Kidney capillary endothelial cell (primary cell): Measurements from ENCODE around the gene IL16.
"Not testable (repeated sequence)": the region's sequence is repeated elsewhere in the genome, so short reads cannot be mapped to it uniquely, and the experiment has no call there.

Source experiments
- DNase-seq: peaks from one replicate; pipeline ENCODE4 v3.0.0-alpha.2; 2018; ENCODE audit warnings: low spot score

IL16 gene

GRCh38 chr15:81207987-81208386, 11.3 kb downstream of the IL16 start:
- DNase-seq = not testable (repeated sequence)

DNA sequence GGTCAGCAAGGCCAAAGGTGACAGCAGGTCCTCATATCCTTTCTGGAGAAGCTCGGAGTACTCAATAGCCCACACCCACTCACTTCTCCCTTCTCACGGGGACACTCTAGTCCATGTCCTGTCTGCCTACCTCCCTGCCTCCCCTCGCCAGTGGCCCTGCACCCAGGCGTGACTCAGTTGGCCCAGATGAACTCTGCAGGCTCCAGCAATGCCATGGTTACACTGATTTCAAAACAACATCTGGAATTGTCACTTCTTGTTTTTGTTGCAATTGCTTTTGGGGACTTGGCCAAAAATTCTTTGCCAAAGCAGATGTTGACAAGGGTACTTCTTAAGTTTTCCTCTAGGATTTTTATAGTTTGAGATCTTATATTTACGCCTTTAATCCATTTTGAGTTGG, 13.0 kb downstream of the IL16 start:
- DNase-seq = no peak

DNA sequence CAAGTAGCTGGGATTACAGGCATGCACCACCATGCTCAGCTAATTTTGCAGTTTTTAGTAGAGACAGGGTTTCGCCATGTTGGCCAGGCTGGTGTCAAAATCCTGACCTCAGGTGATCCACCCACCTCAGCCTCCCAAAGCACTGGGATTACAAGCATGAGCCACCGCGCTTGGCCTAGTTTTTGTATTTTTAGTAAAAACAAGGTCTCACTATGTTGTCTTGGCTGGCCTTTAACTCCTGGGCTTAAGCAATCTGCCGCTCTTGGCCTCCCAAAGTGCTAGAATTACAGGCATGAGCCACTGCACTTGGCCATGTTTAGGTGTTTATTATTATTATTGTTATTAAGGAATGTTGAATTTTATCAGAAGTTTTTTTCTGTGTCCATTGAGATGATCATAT, 14.7 kb downstream of the IL16 start:
- DNase-seq = no peak

DNA sequence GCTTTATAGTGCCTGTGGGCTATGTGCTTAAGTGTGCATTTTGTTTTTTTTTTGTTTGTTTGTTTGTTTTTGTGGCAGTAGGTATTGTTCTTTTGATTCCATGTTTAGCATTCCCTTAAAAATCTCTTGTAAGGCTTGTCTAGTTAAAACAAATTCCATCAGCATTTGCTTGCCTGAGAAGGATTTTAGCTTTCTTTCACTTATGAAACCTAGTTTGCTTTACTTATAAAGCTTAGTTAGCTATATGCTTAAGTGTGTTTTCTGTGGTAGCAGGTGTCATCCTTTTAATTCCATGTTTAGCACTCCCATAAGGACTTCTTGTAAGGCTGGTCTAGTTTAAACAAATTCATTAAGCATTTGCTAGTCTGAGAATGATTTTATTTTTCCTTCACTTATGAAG, 17.3 kb downstream of the IL16 start:
- DNase-seq = no peak

- no peak for DNase-seq
Observed at GRCh38 chr15:81215531-81215930, 18.9 kb downstream of the IL16 start.

DNA sequence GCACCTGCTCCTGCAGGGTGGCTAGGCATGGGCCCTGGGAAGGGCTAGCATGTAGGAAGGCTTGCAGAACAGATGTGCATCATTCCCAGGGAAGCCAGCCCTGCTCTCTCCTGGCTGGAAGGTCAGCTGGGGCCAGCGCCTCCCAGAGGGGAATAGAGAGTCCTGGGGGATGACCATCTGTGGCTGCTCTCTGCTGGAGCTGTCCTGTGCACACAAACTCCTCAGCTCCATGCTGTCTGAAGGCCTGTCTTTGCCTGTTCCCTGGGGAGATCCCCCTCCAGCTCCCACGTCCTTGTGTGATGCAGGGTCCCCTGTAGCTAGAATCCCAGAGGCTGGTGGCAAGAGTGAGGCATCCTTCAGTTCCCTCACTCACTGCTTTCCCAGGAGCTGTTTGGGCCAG, 19.3 kb downstream of the IL16 start:
- DNase-seq = no peak

- no peak for DNase-seq
Observed at GRCh38 chr15:81216422-81216821, 19.7 kb downstream of the IL16 start.

DNA sequence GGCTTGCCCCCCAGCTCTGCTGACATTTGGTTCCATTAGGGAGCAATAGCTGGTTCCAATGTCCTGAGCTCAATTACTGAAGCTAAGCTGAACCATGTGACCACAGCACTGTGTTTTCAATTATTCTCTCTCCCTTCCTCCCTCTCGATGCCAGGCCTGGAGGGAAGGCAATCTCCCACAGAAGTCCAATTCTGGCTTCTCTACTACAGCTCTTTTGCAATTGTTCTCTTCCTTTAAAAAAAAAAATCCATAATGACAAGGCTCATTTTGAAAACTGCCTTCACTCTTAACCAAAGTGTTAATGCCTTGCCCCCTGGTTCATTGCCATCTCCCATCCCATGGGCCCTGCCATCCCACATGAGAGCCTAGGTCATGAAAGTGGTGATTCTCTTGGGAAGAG, 24.8 kb downstream of the IL16 start:
- DNase-seq = no peak

- DNase-seq = no peak
Observed at GRCh38 chr15:81222007-81222406, 25.3 kb downstream of the IL16 start.

DNA sequence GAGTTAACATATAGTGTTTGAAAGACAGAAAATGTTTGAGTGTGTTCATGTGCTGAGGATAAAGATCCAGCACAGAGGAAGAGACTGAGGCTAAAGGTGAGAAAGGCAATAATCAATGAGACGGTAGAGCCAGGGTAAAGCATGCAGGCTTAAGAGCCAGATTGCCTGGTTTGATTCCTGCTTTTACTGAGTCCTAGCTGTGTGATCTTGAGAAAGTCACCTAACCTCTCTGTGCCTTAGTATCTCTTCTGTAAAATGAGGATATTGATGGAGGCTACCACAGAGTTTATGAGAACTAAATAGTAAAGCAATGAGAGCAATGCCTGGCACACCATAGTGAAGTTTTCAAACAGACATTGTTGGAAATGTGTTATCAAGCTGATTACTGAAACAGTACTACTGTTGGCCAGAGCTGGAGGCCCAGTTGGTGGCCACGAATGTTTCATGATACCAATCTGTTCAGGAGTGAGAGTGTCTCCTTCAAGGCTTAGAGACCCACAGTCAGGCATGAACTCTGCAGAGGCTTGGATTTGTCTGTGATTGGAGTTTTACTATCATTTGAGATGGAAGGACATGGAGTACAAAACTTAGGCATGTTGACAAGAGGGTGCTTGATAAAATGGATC, 26.8 kb downstream of the IL16 start:
- no peak for DNase-seq

DNA sequence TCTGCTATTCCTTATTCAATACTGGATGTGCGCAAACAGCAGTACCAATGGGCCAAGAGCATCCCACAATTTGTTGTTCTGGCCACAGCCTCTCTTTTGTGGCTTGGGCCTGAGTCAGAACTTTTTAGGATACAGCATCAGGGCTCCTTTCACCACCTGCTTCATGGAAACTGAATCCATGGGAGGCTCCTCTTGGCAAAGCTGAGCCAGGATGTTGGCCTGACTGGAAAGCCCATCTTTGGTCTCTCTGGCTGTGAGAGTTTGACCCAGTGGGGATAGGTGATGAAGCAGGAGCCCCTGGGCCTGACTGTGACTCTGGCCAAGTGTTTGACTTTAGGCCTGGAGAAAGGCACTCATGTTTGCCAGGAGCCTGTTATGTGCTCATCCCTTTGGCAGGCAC, 27.6 kb downstream of the IL16 start:
- no peak for DNase-seq

GRCh38 chr15:81225161-81225671, 28.5 kb downstream of the IL16 start:
- no peak for DNase-seq

DNA sequence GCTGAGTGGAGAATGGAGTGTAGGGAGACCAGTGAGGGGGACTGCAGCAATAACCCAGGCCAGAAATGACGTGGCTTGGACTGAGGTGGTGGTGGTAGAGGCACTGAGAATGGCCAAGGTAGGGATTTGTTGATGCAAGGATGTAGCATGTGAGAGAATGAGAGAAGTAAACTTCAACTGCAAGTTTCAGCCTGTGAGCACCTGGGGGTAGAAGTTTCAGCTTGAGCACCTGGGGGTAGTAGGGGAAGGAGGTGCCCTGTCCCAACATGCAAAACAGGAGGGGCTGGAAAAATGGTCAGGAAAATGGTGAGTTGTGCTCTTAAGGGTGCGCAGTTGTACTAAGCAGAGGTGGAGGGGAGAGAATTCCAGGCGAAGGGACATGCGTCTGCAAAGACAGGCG, 31.0 kb downstream of the IL16 start:
- no peak for DNase-seq

GRCh38 chr15:81229586-81229985, 32.9 kb downstream of the IL16 start:
- DNase-seq = no peak

DNA sequence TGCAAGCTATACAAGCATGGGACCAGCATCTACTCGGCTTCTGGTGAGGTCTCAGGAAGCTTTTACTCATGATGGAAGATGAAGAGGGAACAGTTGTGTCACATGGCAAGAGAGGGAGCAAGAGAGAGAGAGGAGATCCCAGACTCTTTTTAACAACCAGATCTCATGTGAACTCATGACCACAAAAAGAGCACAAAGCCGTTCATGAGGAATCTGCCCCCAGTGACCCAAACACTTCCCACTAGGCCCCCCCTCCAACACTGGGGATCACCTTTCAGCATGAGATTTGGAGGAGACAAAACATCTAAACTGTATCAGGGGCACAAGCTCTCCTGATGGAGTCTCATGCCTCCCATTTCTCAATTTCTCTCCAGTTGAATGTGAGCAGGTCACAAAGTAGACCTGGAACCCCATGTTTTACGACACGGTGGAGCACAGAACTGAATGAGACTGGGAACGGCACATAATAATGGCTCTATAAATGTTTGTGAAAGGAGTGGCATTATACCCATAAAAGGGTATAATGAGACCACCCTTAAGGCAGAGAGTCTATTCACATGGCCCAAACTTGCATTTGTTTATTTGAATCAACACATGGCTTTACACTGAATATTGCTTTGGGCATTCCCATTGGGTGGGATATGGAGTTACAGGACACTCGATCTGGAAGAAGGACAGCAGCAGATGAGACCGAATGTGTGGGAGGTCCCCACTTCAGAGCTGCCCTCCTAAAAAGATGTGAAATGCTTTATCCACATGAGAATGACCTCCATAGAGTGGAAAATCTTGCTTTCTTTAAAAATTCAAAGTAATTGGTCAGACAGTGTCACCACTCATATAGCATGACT, 38.8 kb downstream of the IL16 start:
- DNase-seq = no peak

- DNase-seq = no peak
Observed at GRCh38 chr15:81239190-81239589, 42.5 kb downstream of the IL16 start.

GRCh38 chr15:81242778-81243177, 46.1 kb downstream of the IL16 start:
- DNase-seq = no peak

GRCh38 chr15:81244306-81244705, 47.6 kb downstream of the IL16 start:
- DNase-seq = no peak

DNA sequence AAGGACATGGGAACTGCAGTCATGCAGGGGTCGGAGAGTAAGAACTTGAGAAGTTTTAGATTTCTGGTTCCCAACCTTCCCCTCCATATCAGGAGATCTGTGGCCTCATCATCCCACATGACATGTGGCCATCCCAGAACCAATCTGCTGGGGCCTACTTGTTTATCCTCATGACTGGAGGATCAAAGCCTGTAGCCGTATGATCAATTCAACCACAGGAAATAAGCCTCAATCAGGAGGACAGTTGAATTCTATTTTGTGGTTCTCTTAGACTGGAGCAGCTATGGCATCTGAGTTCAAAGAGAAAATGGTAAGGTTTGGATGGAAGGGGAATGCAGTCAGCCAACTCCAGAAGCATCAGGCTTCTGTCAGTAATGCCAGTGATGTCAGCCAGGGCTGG, 57.2 kb downstream of the IL16 start:
- DNase-seq = no peak

DNA sequence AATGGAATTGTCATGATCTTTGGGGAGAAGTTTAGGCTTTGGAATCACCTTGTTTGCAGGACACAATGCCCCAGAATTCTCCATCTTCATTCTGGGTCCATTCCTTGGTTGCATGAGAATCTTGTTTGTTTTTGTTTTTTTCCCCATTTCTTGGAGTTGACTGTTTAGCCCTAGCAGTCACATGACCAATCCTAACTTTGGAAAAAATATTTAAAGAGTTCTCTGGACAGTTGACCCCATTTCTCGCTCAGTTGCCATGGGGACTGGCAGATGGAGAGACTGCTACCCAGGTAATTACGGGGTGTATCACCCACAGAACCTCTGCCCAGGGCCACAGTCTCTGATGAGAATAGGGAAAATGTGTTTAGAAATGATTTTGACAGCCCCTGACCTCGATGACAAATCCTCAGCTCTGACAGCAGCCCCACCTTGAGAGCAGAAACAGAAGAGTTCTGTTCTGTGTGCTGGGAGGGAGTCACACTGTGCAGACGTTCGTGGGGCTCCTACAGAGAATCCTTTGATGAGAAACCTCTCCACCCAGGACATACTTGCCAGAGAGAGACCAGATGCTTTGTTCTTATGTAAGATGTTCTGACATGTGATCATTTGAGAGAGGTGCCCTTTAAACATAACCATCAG, 57.7 kb downstream of the IL16 start:
- no peak for DNase-seq

GRCh38 chr15:81254916-81255290, 58.2 kb downstream of the IL16 start:
- DNase-seq = no peak

DNA sequence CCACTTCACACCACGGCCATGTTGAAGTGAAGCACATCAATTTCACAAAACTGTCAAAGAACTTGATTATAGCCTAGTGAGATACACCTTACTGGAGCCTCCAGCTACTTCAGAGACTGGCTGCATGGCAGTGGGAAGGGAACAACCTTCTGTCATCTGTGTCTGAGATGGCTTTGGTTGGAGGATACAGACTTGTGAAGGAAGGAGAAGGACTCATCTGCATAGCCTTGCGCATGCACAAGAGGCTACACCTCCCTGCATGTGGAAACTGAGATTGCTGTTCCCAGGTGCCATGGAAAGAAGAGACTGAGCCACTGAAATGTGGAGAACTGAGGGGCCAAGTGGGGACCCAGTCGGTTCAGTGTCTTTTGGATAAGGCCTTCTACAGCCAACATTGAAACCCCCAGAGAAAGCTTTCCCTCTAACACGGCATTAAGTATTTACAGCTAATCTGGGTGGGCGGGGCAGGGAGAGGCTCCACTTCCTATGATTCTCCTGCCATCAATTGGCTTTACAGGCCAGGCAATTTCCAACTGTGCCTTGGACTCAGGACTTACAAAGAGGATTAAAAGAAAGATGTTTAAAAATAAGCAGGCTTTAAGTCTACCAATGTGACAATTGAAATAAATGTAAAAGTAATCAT, 58.8 kb downstream of the IL16 start:
- DNase-seq = no peak

DNA sequence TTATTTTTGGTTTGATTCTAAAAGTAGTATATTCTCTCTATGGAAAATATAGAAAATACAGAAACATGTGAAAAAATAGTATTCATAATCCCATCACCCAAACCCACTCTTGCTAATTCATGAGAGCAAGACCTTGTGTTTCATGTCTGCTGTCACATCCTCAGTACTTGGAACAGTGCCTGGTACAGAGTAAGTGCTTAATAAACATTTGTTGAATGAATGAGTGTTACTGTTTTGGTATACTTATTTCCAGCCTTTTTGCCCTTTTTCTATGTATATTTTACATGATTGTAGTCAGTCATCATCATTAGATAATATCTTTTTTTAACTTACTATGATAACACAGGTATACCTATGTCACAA, 59.3 kb downstream of the IL16 start:
- DNase-seq = no peak
